ENCODE results near the gene DCDC2.

DNA sequence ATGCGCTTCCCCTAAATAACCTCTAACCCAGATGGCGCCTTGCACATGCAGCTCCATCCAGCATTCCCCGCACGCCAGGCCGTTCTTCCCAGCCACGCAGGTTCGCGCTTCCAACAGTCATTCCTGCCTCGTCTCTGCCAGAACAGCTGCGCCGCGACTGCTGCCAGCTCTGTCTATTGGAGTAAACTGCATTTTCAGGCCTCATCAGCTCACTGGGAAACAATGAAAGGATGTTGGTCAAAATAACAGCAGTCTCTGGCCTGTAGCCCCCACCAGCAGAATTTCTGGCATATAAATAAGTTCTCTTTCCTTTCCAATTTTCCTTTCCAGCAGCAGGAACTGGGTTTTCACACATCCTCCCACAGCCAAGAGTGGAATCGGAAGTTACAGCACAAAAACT lies 217.3 kb downstream of the DCDC2 start:
- TF ChIP-seq CTCF (IDR thresholded peaks at IDR 0.05) (no peak), POLR2A (IDR thresholded peaks at IDR 0.05) (no peak)

Data from sigmoid colon (tissue), 3 donors.